ENCODE measurements around the gene MUC21. TPM values are rescaled to one million over a fixed set of nuclear protein-coding genes. Genes with fewer than 3 reads are reported as not detected.

The MUC21 gene
- total RNA-seq, 1 experiment from 2014 or later: not detected

- DNase-seq (ENCODE audit: low read depth, low spot score) (no peak), ATAC-seq (no peak)
- ChIA-PET CTCF (no interaction called here), POLR2A (no interaction called here)
- intact Hi-C loops (cut with micrococcal nuclease; ENCODE audit: unreplicated experiment): no loop called here
- TF ChIP-seq REST (IDR thresholded peaks at IDR 0.05; ENCODE audit: insufficient read depth in 1 of 2, low read depth in 2 of 2, low read length in 1 of 2) (no peak), POLR2AphosphoS5 (IDR thresholded peaks at IDR 0.05; ENCODE audit: low read depth, low read length) (no peak), CTCF (IDR thresholded peaks at IDR 0.05) (no peak), SIN3A (IDR thresholded peaks at IDR 0.05; ENCODE audit: borderline replicate concordance, insufficient read depth, low read depth, low read length) (no peak), TCF7L2 (IDR thresholded peaks at IDR 0.05; ENCODE audit: low read depth, low read length) (no peak)
- H3K27ac ChIP-seq (ENCODE audit: low read length): no peak overlapping the region
- H3K9me3 ChIP-seq (ENCODE audit: control insufficient read depth, insufficient read depth, low read depth, low read length): no peaks in the 10 kb centered on the region
- no TSS peak for BruUV-seq (replicated peaks)
- H3K4me1 ChIP-seq (ENCODE audit: control insufficient read depth, insufficient read depth, low read length): no peaks in the 10 kb centered on the region
- no peaks in the 10 kb centered on the region for H3K27me3 ChIP-seq (ENCODE audit: control insufficient read depth, insufficient read depth, low read length)
- in situ Hi-C loops (cut with HindIII; ENCODE audit: low pct_unique_long_range_greater_than_20kb, low sequenced_read_pairs): no loop called here
- no peak overlapping the region for H3K4me3 ChIP-seq (ENCODE audit: low read depth in 2 of 2, low read length in 2 of 2)
- no peaks in the 10 kb centered on the region for H3K36me3 ChIP-seq (ENCODE audit: control insufficient read depth, insufficient read depth, low read length)
Observed at GRCh38 chr6:30964075-30964474, 19.4 kb upstream of the MUC21 start.

GRCh38 chr6:30965140-30965601 is 18.3 kb upstream of the MUC21 start:
- BruUV-seq (replicated peaks): no TSS peak
- CTCF ChIA-PET: no interaction called here

More at GRCh38 chr6:30965140-30965601, 18.3 kb upstream of the MUC21 start:
- TF ChIP-seq CTCF (IDR thresholded peaks at IDR 0.05) (no peak), POLR2AphosphoS5 (IDR thresholded peaks at IDR 0.05; ENCODE audit: low read depth, low read length) (no peak), SIN3A (IDR thresholded peaks at IDR 0.05; ENCODE audit: borderline replicate concordance, insufficient read depth, low read depth, low read length) (no peak), REST (IDR thresholded peaks at IDR 0.05; ENCODE audit: insufficient read depth in 1 of 2, low read depth in 2 of 2, low read length in 1 of 2) (no peak), TCF7L2 (IDR thresholded peaks at IDR 0.05; ENCODE audit: low read depth, low read length) (no peak)
- POLR2A ChIA-PET: no interaction called here
- H3K36me3 ChIP-seq (ENCODE audit: control insufficient read depth, insufficient read depth, low read length): no peaks in the 10 kb centered on the region
- no peak overlapping the region for H3K27ac ChIP-seq (ENCODE audit: low read length)
- no peaks in the 10 kb centered on the region for H3K27me3 ChIP-seq (ENCODE audit: control insufficient read depth, insufficient read depth, low read length)
- H3K9me3 ChIP-seq (ENCODE audit: control insufficient read depth, insufficient read depth, low read depth, low read length): no peaks in the 10 kb centered on the region
- in situ Hi-C loops (cut with HindIII; ENCODE audit: low pct_unique_long_range_greater_than_20kb, low sequenced_read_pairs): no loop called here
- no peak overlapping the region for H3K4me3 ChIP-seq (ENCODE audit: low read depth in 2 of 2, low read length in 2 of 2)
- DNase-seq (ENCODE audit: low read depth, low spot score): no peak
- intact Hi-C loops (cut with micrococcal nuclease; ENCODE audit: unreplicated experiment): no loop called here
- H3K4me1 ChIP-seq (ENCODE audit: control insufficient read depth, insufficient read depth, low read length): no peaks in the 10 kb centered on the region
- no peak for ATAC-seq

Data from Panc1 (cell line).